Stimulated activated CD8-positive, alpha-beta memory T cell treated with anti-CD3 and anti-CD28 coated beads, Interleukin-12 subunit alpha, Interleukin-12 subunit beta, amount 100 ng/mL, for 4 hours (primary cell): Measurements from ENCODE around the gene TRMU.
A peak's percentile ranks its signal among the peaks of the same experiment; 100 is the strongest.

Experiments used
- DNase-seq: peaks from one replicate; pipeline ENCODE4 v3.0.0-alpha.2; 2020; ENCODE audit warnings: low read depth

TRMU gene

DNA sequence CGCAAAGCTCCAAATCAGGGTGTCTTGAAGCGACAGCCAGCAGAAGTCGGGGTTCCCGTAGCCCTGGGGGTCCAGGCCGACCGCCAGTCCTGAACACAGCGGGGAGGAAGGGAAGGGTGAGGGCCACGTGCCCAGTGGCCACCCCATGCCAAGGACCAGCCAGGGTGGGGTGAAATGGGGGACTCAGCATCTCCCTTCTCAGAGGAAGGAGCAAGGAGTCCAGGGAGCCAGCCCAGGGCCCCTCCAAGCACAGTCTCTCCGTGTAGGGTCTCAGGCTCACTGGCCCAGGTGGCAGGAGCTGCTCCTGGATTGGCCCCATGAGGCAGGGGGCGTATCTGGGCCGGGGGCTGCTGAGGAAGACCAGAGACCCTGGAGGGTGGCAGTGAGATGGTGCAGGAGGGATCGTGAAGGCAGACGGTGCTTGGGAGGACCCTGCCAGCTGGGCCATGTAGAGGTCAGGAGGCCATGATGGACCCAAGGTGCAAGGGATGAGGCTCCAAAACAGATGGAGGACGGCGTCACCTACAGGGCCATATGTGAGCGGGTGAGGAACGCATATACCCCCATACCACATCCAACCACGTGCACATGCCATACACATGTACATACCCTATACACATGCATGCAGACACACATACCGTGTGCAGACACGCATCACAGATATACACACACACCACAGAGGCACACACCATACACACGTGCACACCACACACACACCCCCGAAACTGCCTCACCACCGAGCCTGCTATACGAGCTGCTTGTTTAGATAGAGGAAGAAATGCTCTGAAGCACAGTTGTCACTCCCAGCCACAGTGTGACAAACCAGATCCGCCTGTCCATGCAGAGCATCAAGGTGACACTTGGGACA, 34.4 kb downstream of the TRMU start:
- DNase-seq: no peak

DNA sequence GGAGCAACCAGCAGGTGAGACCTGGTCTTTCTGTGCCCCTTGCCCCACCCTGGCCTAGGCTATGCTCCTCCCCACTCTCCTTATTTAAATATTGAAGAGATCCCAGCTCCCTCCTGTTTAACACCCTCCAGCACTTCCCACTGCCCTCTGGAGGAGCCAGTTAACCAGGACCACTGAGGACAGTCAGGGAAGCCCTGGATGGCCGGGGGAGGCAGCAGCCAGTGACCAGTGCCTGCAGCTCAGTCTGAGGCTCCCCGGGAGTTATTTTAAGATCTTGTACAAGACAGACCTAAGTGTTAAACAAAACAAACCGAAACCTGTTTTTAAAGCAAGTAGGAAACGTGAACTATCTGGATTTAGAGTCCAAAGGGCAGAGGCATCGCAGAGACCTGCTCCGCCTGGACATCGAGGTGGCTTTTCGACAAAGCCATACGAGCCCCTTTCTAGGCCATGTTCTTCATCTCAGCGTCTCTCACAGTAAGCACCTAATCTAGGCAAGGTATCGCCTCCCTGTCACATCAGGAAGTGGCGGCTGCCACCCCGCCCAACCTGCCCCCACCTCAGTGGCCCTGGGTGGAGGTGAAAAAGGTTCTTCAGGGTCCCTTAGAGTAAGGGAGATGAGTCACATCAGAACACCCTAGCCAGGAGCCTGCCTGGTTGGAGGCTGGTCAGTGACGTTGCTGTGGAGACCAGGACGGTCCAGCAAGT, 35.2 kb downstream of the TRMU start:
- DNase-seq: peak; percentile 48

DNA sequence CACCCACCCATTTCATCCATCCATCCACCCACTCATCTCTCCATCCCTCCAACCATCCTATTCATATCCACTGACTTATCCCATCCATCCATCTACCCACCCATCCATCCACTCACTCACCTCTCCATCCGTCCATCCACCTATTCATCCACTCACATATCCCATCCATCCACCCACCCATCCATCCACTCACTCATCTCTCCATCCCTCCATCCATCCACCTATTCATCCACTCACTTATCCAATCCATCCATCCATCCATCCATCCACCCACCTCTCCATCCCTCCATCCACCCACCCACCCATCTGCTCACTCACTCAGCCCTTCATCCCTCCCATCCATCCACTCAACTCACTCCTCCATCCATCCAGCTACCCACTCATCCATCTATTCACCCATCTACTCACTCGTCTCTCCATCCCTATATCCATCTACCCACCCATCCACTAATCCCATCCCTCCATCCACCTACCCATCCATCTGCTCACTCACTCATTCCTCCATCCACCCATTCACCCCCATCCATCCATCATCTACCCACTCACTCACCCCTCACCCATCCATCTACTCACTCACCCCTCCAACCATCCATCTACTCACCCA, 36.2 kb downstream of the TRMU start:
- no peak for DNase-seq

DNA sequence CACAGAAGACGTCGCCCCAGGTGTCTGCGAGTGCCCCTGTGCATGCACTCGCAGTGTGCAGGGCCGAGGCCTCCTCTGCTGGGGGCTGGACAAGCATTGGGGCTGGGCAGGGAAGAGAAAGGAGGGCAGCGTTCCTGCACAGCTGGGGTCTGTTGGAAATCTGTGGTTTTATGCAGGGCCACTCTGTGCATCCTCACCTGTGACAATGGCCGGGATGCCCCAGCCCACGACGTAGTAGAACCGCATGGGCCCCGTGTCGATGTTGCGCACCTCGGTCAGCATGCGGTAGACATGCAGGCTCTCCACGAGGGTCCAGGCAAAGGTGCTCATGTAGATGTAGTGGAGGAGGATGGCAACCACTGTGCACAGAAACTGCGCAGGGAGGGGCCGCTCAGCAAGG, 37.2 kb downstream of the TRMU start:
- DNase-seq: no peak

DNA sequence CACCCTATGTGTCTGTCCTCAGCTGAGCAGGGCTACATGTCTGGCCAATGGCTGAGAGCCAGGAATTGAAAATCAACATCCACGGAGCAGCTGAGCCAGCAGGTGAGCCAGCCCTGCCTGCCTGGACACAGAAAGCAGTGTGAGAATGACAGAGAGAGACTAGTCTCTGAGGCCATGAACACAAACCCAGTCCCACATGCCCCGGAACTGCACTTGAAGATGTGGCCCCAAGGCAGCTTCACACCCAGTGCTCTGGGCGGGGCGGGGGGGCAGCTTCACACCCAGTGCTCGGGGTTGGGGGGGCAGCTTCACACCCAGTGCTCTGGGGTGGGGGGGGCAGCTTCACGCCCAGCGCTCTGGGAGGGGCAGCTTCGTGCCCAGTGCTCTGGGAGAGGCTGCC, 37.6 kb downstream of the TRMU start:
- peak; percentile 24 for DNase-seq

DNA sequence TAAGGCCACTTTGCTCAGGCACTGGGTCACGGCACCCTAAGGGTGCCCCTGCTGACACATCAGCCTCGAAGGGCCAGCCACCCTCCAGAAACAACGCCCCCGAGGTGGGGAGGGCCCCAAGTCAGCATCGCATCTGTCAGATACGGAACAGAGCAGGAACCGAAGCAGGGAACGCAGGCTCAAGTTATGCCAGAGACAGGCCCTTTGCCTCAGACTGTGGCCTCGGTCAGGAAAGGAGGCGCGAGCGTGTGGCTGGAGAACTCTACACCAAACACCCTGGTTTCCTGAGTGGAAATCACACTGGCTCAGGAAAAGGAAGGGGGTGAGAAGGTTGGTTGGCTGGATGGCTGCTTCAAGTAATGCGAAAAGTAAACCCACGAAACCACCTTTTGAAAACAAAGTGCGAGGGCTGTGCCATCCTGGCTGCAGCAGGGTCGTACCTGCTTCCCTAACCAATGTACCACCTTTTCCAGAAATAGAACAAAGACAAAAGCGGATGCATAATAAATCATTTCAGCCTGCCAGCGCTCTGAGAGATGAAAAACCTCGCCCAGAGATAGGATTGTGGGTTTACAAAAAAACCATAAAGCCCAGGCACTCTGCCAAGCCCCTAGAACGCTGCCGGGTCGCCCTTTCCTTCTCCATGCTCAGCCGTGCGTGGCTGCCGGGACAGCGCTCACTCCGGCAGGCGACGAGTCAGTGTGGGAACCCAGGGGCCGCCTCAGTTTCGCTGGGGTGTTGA, 38.6 kb downstream of the TRMU start:
- peak; percentile 21 for DNase-seq

DNA sequence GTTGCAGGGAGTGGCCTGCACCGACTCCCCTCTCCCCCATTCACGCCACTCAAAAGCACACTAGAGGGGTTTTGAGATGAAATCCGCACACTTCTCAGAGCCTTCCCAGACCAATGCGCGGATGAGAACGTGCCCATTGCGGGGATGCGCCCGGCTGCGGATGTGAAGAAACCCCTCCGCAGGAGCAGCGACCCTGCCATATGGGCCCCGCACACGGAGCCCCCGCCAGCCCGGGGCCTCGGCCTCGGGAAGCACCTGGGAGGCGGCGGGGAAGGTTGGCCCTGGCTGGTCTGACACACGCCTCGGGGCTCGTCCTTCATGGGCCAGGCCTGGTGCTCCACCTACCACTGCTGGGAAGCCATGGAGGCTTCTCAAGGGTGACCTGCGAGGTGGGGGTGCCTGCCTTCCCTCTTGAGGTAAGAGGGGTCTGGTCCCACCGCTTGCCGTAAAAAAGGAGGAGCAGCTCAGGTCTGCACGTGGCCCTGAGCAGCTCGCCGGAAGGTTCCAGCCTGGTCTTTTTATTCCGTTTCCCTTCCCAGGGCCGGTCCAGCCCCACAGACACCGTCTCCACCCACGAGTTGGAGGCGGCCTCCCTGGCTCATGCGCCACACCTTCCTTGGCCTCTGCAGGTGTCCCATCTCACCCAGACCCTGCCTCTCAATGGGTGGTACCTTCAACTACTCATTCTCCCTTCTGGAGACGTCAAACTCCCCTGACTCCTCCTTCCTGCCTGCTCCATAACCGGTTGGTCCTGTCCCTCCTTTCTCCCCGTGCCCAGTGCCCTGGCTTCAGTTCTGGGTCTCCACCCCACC, 39.4 kb downstream of the TRMU start:
- DNase-seq: no peak

DNA sequence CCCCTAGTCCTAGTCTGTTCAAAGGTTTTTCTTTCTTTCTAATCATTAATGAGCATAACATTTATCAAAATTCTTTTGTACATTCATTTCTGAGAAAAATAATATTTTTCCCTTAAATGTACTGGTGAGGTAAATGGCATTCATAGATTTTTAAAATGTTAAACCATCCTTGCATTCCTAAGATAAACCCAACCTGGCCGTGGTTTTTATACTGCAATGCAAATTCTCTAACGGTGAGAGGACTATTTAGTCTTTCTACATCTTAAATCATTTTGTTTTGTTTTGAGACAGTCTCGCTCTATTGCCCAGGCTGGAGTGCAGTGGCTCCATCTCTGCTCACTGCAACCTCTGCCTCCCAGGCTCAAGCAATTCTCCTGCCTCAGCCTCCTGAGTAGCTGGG, 40.6 kb downstream of the TRMU start:
- no peak for DNase-seq

DNA sequence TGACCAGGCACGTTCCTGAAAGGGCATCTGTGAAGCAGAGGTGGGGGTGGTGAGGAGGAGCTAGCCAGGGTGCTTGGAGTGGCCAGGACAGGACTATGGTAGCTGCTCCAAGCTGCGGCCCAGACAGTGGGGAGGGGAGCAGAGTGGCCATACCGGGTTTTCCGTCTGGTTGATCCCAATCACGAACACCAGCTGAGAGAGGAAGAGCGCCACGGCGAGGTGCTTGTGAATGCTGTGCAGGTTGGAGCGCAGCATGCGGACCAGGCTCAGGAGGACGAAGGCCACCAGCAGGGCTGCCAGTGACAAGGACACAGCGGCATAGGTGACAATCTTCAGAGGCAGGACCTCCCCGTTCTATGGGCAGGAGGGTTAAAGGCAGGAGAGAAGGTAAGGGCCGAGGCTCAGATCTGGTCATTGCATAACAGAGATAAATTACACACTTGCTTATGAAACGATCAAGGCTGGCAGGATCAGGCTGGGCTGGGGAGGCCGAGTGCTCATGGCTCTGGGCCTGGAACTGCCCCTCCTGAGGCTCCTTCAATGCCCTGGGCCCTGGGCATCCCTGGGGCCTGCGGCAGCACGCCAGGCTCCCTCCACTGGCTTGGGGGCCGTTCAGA, 41.5 kb downstream of the TRMU start:
- no peak for DNase-seq

DNA sequence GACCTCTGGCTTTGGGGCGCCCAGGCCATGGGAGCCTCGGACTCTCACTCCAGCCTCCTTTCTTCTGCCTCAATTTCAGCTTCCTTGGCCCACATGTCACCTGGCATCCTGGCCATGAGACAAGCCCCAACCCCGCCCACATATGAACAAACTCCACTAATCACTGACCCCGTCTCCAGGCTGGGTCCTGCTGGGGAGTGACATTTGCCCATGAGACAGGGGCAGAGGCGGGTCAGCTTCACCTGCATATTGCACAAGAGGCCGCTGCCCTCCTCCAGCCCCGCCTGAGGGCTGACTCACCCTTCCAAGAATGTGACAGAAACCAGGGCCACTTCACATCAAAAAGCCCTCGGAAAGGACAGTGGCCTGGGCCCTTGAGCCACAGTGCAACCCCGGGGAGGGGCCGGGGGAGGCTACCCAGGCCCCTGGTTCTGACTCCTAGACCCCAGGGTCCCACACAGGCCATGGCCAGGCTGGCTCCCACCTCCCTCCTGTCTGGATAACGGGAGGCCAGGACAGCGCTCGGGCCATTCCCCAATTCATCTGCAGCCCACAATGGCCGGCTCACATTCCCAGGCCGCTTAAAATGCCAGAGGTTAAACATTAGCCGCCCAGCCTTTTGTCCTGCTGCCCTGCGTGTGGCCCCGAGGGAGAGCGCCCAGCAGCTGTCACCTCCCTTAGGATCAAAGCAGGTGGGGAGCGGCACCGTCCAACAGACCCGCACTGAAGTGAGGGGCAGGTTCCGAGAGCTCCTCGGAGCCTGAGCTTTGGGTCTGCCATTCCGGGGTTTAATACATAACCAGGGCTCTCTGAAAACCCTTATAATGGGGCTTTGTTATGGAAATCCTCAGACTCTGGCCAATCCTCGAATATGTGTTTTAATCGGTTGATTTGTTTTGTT, 42.3 kb downstream of the TRMU start:
- DNase-seq: no peak

- DNase-seq: no peak
Observed at GRCh38 chr22:46378426-46379065, 43.0 kb downstream of the TRMU start.

GRCh38 chr22:46379066-46379930, 43.8 kb downstream of the TRMU start:
- no peak for DNase-seq

- no peak for DNase-seq
Observed at GRCh38 chr22:46380069-46380468, 44.6 kb downstream of the TRMU start.

- no peak for DNase-seq
Observed at GRCh38 chr22:46380581-46380980, 45.1 kb downstream of the TRMU start.

- no peak for DNase-seq
Observed at GRCh38 chr22:46381142-46381541, 45.6 kb downstream of the TRMU start.

GRCh38 chr22:46381731-46382130, 46.2 kb downstream of the TRMU start:
- DNase-seq: no peak

- DNase-seq: no peak
Observed at GRCh38 chr22:46382524-46382923, 47.0 kb downstream of the TRMU start.

- DNase-seq: no peak
Observed at GRCh38 chr22:46386312-46386711, 50.8 kb downstream of the TRMU start.

GRCh38 chr22:46387748-46388147, 52.2 kb downstream of the TRMU start:
- DNase-seq: no peak
